Neural cell (in vitro differentiated cells): ENCODE data around the gene APOM. TPM values are rescaled to one million over a fixed set of nuclear protein-coding genes. Genes with fewer than 3 reads are reported as not detected.

Experiments used
- H2AFZ ChIP-seq: fragments of 200-600, 300-800 bp; sonication (generic), shearing (Covaris generic); 2 replicates; pipeline ENCODE4 v1.6.0; 2014; ENCODE audit warnings: low read depth, mild to moderate bottlenecking, antibody characterized with exemption, low read length, moderate library complexity
- H3F3A ChIP-seq: fragments of 200-600 bp; shearing (Covaris generic); 2 replicates; pipeline ENCODE4 v1.6.1; 2016; ENCODE audit warnings: mild to moderate bottlenecking, moderate library complexity, mixed read lengths, antibody characterized with exemption, low read length; ENCODE audit not compliant: insufficient read depth, poor library complexity, severe bottlenecking
- H3K27ac ChIP-seq: fragments of 200-600, 300-800 bp; sonication (generic), shearing (Covaris generic); 2 replicates; pipeline ENCODE4 v1.5.1; 2014; ENCODE audit warnings: mild to moderate bottlenecking, low read length, moderate library complexity
- H3K27me3 ChIP-seq: fragments of 300-800, 200-600 bp; sonication (generic), shearing (Covaris generic); 2 replicates; pipeline ENCODE4 v1.6.0; 2014; ENCODE audit warnings: mild to moderate bottlenecking, low read depth, low read length, moderate library complexity; ENCODE audit not compliant: insufficient read depth
- H3K36me3 ChIP-seq: fragments of 300-800, 200-600 bp; sonication (generic), shearing (Covaris generic); 2 replicates; pipeline ENCODE4 v1.5.1; 2014; ENCODE audit warnings: mild to moderate bottlenecking, antibody characterized with exemption, low read length, moderate library complexity; ENCODE audit not compliant: insufficient read depth
- H3K4me2 ChIP-seq: fragments of 300-800, 200-600 bp; sonication (generic), shearing (Covaris generic); 2 replicates; pipeline ENCODE4 v1.6.0; 2014; ENCODE audit warnings: mild to moderate bottlenecking, low read length
- H3K4me3 ChIP-seq: fragments of 300-800, 200-600 bp; sonication (generic), shearing (Covaris generic); 2 replicates; pipeline ENCODE4 v1.5.1; 2014; ENCODE audit warnings: mild to moderate bottlenecking, low read length, moderate library complexity
- H3K79me2 ChIP-seq: fragments of 200-600 bp; shearing (Covaris generic); replicated peaks from 2 replicates; pipeline ENCODE4 v1.6.0; 2014; ENCODE audit warnings: mild to moderate bottlenecking, low read length, moderate library complexity; ENCODE audit not compliant: insufficient read depth
- H3K9ac ChIP-seq: fragments of 300-800, 200-600 bp; sonication (generic), shearing (Covaris generic); 2 replicates; pipeline ENCODE4 v1.6.1; 2016; ENCODE audit warnings: mild to moderate bottlenecking, low read length, mixed read lengths
- H3K9me2 ChIP-seq: fragments of 200-600 bp; shearing (Covaris generic); 2 replicates; pipeline ENCODE4 v1.6.1; 2016; ENCODE audit warnings: mild to moderate bottlenecking, low read length, mixed read lengths; ENCODE audit not compliant: insufficient read depth
- H3K9me3 ChIP-seq: fragments of 200-600, 300-800 bp; sonication (generic), shearing (Covaris generic); 2 replicates; pipeline ENCODE4 v1.6.1; 2016; ENCODE audit warnings: mild to moderate bottlenecking, mixed run types, low read length, moderate library complexity, mixed read lengths
- H4K20me1 ChIP-seq: fragments of 200-600 bp; shearing (Covaris generic); 2 replicates; pipeline ENCODE4 v1.6.1; 2016; ENCODE audit warnings: mild to moderate bottlenecking, mixed run types; ENCODE audit not compliant: insufficient read depth
- CTCF ChIP-seq: fragments of 450-650 bp; IDR thresholded peaks from 2 replicates; pipeline ENCODE4 v1.5.1; 2014; ENCODE audit warnings: antibody characterized with exemption, mild to moderate bottlenecking, moderate library complexity; ENCODE audit not compliant: poor library complexity, severe bottlenecking
- EP300 ChIP-seq: fragments of 450-650 bp; conservative IDR thresholded peaks from 2 replicates; pipeline ENCODE4 v1.6.1; 2014; ENCODE audit warnings: antibody characterized with exemption, mild to moderate bottlenecking, moderate library complexity; ENCODE audit not compliant: poor library complexity, severe bottlenecking
- EZH2 ChIP-seq: fragments of 200-600, 300-800 bp; shearing (Covaris generic), sonication (generic); IDR thresholded peaks from 2 replicates; pipeline ENCODE4 v1.6.1; 2014; ENCODE audit warnings: antibody characterized with exemption, low read length, borderline replicate concordance, mild to moderate bottlenecking; ENCODE audit not compliant: insufficient read depth, poor library complexity, severe bottlenecking
- MXI1 ChIP-seq: fragments of 450-650 bp; conservative IDR thresholded peaks from 2 replicates; pipeline ENCODE4 v1.6.1; 2014; ENCODE audit warnings: antibody characterized with exemption, mild to moderate bottlenecking; ENCODE audit not compliant: poor library complexity, severe bottlenecking
- POLR2AphosphoS5 ChIP-seq: IDR thresholded peaks from 2 replicates; pipeline ENCODE4 v1.6.1; 2012
- RAD21 ChIP-seq: fragments of 450-650 bp; conservative IDR thresholded peaks from 2 replicates; pipeline ENCODE4 v1.6.1; 2014; ENCODE audit warnings: antibody characterized with exemption, mild to moderate bottlenecking, moderate library complexity
- REST ChIP-seq: IDR thresholded peaks from 2 replicates; pipeline ENCODE4 v1.6.1; 2012; ENCODE audit warnings: borderline replicate concordance
- SMC3 ChIP-seq: fragments of 450-650 bp; conservative IDR thresholded peaks from 2 replicates; pipeline ENCODE4 v1.6.1; 2014; ENCODE audit warnings: antibody characterized with exemption, mild to moderate bottlenecking, moderate library complexity; ENCODE audit not compliant: poor library complexity
- TAF1 ChIP-seq: IDR thresholded peaks from 2 replicates; pipeline ENCODE4 v1.6.1; 2012; ENCODE audit warnings: low read depth
- polyA plus RNA-seq: library from polyadenylated mRNA; depleted of rRNA; stranded (reverse); fragments of >200 nt; gene quantifications from 2 replicates; pipeline ENCODE4 v1.2.3, GENCODE V29; 2014

APOM gene
- polyA plus RNA-seq, 1 donor from 2014 or later = 4.4 TPM

- no peaks in the 10 kb centered on the region for H4K20me1 ChIP-seq
- no peaks in the 10 kb centered on the region for H3K36me3 ChIP-seq
Measured at GRCh38 chr6:31645325-31645724, 10.4 kb upstream of the APOM start.

GRCh38 chr6:31651602-31652191 is 4.0 kb upstream of the APOM start:
- peak overlapping the region; percentile 56 for H2AFZ ChIP-seq

More at GRCh38 chr6:31645325-31645724, 10.4 kb upstream of the APOM start:
- H3K4me2 ChIP-seq = no peak overlapping the region
- H2AFZ ChIP-seq = no peak overlapping the region
- no peak overlapping the region for H3K4me3 ChIP-seq
- H3K9me3 ChIP-seq = no peaks in the 10 kb centered on the region
- H3K9me2 ChIP-seq = no peaks in the 10 kb centered on the region
- no peaks in the 10 kb centered on the region for H3F3A ChIP-seq
- no peak overlapping the region for H3K27ac ChIP-seq
- H3K79me2 ChIP-seq = peaks cover 17% of the 10 kb centered on the region
- TF ChIP-seq POLR2AphosphoS5 = no peak
- TF ChIP-seq EP300 = no peak
- no peak for TF ChIP-seq REST
- no peak for TF ChIP-seq EZH2
- no peak for TF ChIP-seq TAF1
- no peak for TF ChIP-seq RAD21
- TF ChIP-seq CTCF = no peak
- TF ChIP-seq SMC3 = no peak
- no peak for TF ChIP-seq MXI1
- H3K9ac ChIP-seq = no peak overlapping the region
- H3K27me3 ChIP-seq = no peaks in the 10 kb centered on the region

More at GRCh38 chr6:31651602-31652191, 4.0 kb upstream of the APOM start:
- Histone ChIP-seq H3K27ac (peak overlapping the region; percentile 98), H4K20me1 (no peaks in the 10 kb centered on the region), H3K27me3 (no peaks in the 10 kb centered on the region), H3K9me3 (no peaks in the 10 kb centered on the region), H3K79me2 (peaks cover 31% of the 10 kb centered on the region), H3K9me2 (no peaks in the 10 kb centered on the region), H3K4me2 (peak overlapping the region; percentile 99), H3K9ac (peak overlapping the region; percentile 90), H3K36me3 (no peaks in the 10 kb centered on the region), H3K4me3 (peak overlapping the region; percentile 72), H3F3A (peaks cover 3% of the 10 kb centered on the region)
- TF ChIP-seq EZH2 (no peak), TAF1 (peak; percentile 65), SMC3 (no peak), EP300 (no peak), POLR2AphosphoS5 (peak; percentile 67), REST (peak; percentile 62), MXI1 (no peak)
